Gastrocnemius medialis (tissue), 4 donors: ENCODE results near the gene SIMC1. TPM values are rescaled to one million over a fixed set of nuclear protein-coding genes. Genes with fewer than 3 reads are reported as not detected.
"Not testable (repeated sequence)": the region's sequence is repeated elsewhere in the genome, so short reads cannot be mapped to it uniquely, and the experiment has no call there.

ENCODE experiments used
- ATAC-seq, 2 donors: fragments of 150-250 bp; one replicate each; pipeline ENCODE4 v1.9.1; 2016
- DNase-seq, 2 donors: peaks; one replicate each; pipeline ENCODE4 v3.0.0-alpha.2; 2019
- H3K27ac ChIP-seq, 4 donors: fragments of 200-600 bp; sonication (generic); 1 replicate in 1 of 4; 2 replicates in 3 of 4; pipeline ENCODE4 v1.5.1; 2016 to 2018; ENCODE audit warnings: mild to moderate bottlenecking in 2 of 4, moderate library complexity in 1 of 4
- H3K27me3 ChIP-seq, 3 donors: fragments of 200-600 bp; sonication (generic) in 2 of 3; 1 replicate in 1 of 3; 2 replicates in 2 of 3; pipeline versions ENCODE4 v1.5.1 to v1.6.0; 2016 to 2019; ENCODE audit warnings: mild to moderate bottlenecking in 1 of 3, moderate library complexity in 1 of 3
- H3K36me3 ChIP-seq, 2 donors: fragments of 200-600 bp; sonication (generic) in 1 of 2; one replicate each; pipeline ENCODE4 v1.5.1; 2017 to 2018
- H3K4me1 ChIP-seq, 2 donors: fragments of 200-600 bp; sonication (generic) in 1 of 2; one replicate each; pipeline ENCODE4 v1.5.1; 2016 to 2017; ENCODE audit warnings: mild to moderate bottlenecking in 2 of 2
- H3K4me3 ChIP-seq, 4 donors: fragments of 200-600 bp; sonication (generic) in 3 of 4; 1 replicate in 1 of 4; 2 replicates in 3 of 4; pipeline ENCODE4 v1.5.1; 2016 to 2019; ENCODE audit warnings: mild to moderate bottlenecking in 2 of 4
- H3K9me3 ChIP-seq, 3 donors: fragments of 200-600 bp; sonication (generic) in 2 of 3; 1 replicate in 1 of 3; 2 replicates in 2 of 3; pipeline ENCODE4 v1.5.1; 2016 to 2019
- CTCF ChIP-seq, 5 experiments: fragments of 450-650 bp in 3 of 5; fragments of 200-600 bp in 2 of 5; sonication (generic) in 2 of 5; IDR thresholded peaks in 4 of 5; conservative IDR thresholded peaks in 1 of 5; 1 replicate in 4 of 5; 2 replicates in 1 of 5; pipeline ENCODE4 v1.5.1; 2016 to 2019; ENCODE audit warnings: antibody characterized with exemption in 5 of 5, mild to moderate bottlenecking in 3 of 5, moderate library complexity in 3 of 5
- POLR2A ChIP-seq, 2 donors: fragments of 450-650 bp; IDR thresholded peaks; one replicate each; pipeline ENCODE4 v1.6.1; 2017; ENCODE audit warnings: antibody characterized with exemption in 2 of 2, mild to moderate bottlenecking in 2 of 2, moderate library complexity in 2 of 2
- in situ Hi-C, 4 donors: fragments of 200-750 bp; cut with MboI; loops; one replicate each; pipeline versions ENCODE4 v1.15.0 to v1.8.0; 2017; ENCODE audit warnings: low sequenced_read_pairs in 4 of 4
- intact Hi-C: fragments of 100-400 bp; cut with DNase I; formaldehyde crosslinking; loops from one replicate; pipeline ENCODE4 v1.15.1; 2023; ENCODE audit warnings: low total_unique reads
- total RNA-seq, 4 donors: library from RNA; depleted of rRNA; stranded (reverse); fragments of >200 nt; gene quantifications; one replicate each; pipeline versions ENCODE4 v1.1.0 to v1.2.3, GENCODE V29; 2016

SIMC1 gene
- total RNA-seq, 4 donors from 2014 or later = 5.1 to 45.8 (median 11.5) TPM

DNA sequence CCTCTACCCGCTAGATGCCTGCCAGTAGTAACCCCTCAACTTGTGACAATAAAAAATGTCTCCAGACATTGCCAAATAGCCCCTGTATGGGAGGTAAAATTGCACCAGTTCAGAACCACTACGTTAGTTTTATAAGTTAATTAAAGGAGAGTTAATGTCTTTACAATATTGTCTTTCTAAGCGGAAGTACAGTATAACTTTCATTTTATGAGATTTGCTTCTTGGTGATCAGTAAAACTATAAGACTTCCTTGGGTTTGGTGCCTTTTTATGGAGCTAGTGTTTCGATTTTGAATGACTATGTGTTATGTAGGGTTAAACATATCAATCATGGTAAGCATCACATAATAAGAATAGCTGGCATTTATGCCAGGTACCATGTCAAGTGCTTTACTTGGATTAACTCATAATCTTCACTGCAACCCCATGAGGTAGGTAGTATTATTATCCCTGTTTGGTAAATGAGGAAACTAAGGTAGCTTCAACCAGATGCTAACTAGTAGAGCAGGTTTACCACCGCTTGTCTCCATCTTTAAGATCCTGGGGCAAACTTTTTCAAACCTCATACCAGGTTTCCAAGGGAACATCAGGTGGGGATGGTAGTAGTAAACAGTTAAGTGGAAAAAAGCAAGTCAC, 19.8 kb downstream of the SIMC1 start:
- H3K36me3 ChIP-seq, H3K9me3 ChIP-seq, H3K4me1 ChIP-seq, H3K27ac ChIP-seq, in situ Hi-C loops, H3K27me3 ChIP-seq, intact Hi-C loops, ATAC-seq, H3K4me3 ChIP-seq, DNase-seq: not testable (repeated sequence)

DNA sequence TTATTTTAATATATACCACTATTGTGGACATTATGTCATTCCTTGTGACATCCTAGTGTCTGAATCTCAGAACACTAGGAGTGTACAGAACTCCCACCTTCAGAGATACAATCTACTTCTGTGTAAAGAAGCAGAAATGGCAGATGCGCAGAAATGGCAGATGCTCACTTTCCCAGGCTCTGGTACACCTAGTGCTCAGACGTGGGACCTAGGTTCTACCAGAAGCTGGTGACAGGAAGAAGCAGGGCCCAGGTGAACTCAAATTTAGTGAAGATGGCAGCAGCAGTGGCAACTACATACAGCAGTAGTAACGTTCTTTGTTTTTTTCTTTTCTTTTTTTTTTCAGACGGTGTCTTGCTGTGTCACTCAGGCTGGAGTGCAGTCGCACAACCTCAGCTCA, 22.5 kb downstream of the SIMC1 start:
- DNase-seq, H3K9me3 ChIP-seq, H3K4me1 ChIP-seq, H3K36me3 ChIP-seq, ATAC-seq, H3K4me3 ChIP-seq, in situ Hi-C loops, H3K27ac ChIP-seq, H3K27me3 ChIP-seq, intact Hi-C loops: not testable (repeated sequence)

- ATAC-seq, H3K4me1 ChIP-seq, H3K9me3 ChIP-seq, H3K36me3 ChIP-seq, in situ Hi-C loops, H3K4me3 ChIP-seq, DNase-seq, H3K27me3 ChIP-seq, H3K27ac ChIP-seq, intact Hi-C loops: not testable (repeated sequence)
Measured at GRCh38 chr5:176266448-176266847, 28.2 kb downstream of the SIMC1 start.

GRCh38 chr5:176289018-176289417, 50.8 kb downstream of the SIMC1 start:
- intact Hi-C loops, H3K36me3 ChIP-seq, H3K27ac ChIP-seq, H3K4me1 ChIP-seq, H3K4me3 ChIP-seq, ATAC-seq, H3K27me3 ChIP-seq, in situ Hi-C loops, H3K9me3 ChIP-seq, DNase-seq: not testable (repeated sequence)

DNA sequence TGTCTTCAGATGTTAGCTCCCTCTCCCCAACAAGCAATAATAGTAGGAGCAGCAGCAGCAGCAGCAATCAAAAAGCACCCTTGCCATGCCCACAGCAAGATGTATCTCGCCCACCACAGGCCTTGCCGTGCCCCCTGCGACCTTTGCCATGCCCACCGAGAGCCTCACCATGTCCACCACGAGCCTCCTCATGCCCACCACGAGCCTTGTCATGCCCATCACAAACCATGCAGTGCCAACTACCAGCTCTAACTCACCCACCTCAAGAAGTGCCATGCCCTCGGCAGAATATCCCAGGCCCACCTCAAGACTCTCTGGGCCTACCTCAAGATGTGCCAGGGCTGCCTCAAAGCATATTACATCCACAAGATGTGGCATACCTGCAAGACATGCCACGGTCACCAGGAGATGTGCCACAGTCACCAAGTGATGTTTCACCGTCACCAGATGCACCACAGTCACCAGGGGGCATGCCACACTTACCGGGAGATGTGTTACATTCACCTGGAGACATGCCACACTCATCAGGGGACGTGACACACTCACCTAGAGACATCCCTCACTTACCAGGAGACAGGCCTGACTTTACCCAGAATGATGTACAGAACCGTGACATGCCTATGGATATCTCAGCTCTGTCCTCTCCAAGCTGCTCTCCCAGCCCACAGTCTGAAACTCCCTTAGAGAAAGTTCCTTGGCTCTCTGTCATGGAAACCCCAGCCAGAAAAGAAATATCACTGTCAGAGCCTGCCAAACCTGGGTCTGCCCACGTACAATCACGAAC, 52.0 kb downstream of the SIMC1 start:
- H3K4me1 ChIP-seq, H3K36me3 ChIP-seq, intact Hi-C loops, H3K27me3 ChIP-seq, H3K9me3 ChIP-seq, H3K27ac ChIP-seq, DNase-seq, H3K4me3 ChIP-seq, ATAC-seq, in situ Hi-C loops: not testable (repeated sequence)

- H3K4me3 ChIP-seq, intact Hi-C loops, ATAC-seq: not testable (repeated sequence)
Measured at GRCh38 chr5:176305356-176305755, 67.1 kb downstream of the SIMC1 start.

GRCh38 chr5:176317534-176318374, 79.5 kb downstream of the SIMC1 start:
- TF ChIP-seq CTCF (IDR thresholded peaks at IDR 0.05 in 4 of 5, conservative IDR thresholded peaks at IDR 0.05 in 1 of 5) (no peak), POLR2A (IDR thresholded peaks at IDR 0.05) (no peak)
- H3K27ac ChIP-seq = no peak overlapping the region
- no peaks in the 10 kb centered on the region for H3K27me3 ChIP-seq
- in situ Hi-C loops = no loop called here
- H3K9me3 ChIP-seq = no peaks in the 10 kb centered on the region
- no peaks in the 10 kb centered on the region for H3K4me1 ChIP-seq
- no peak for ATAC-seq
- intact Hi-C loops = no loop called here
- peaks cover 0 to 19% of the 10 kb centered on the region in 2 donors for H3K36me3 ChIP-seq
- no peak for DNase-seq
- H3K4me3 ChIP-seq = no peak overlapping the region

More at GRCh38 chr5:176305356-176305755, 67.1 kb downstream of the SIMC1 start:
- in situ Hi-C loops, H3K9me3 ChIP-seq, H3K27me3 ChIP-seq, DNase-seq, H3K4me1 ChIP-seq, H3K27ac ChIP-seq, H3K36me3 ChIP-seq: not testable (repeated sequence)
